HG02763 (cell line): Measurements from ENCODE around the gene TOB1.

Experiments used
- ATAC-seq: cut with Tn5 transposase; IDR thresholded peaks from one replicate; pipeline ENCODE4 v1.9.1; 2021; ENCODE audit warnings: mild to moderate bottlenecking, moderate library complexity; ENCODE audit not compliant: unreplicated experiment

Gene TOB1

GRCh38 chr17:50833510-50834428 lies 32.4 kb downstream of the TOB1 start:
- no peak for ATAC-seq

GRCh38 chr17:50832864-50833381 lies 33.2 kb downstream of the TOB1 start:
- ATAC-seq, result no peak

DNA sequence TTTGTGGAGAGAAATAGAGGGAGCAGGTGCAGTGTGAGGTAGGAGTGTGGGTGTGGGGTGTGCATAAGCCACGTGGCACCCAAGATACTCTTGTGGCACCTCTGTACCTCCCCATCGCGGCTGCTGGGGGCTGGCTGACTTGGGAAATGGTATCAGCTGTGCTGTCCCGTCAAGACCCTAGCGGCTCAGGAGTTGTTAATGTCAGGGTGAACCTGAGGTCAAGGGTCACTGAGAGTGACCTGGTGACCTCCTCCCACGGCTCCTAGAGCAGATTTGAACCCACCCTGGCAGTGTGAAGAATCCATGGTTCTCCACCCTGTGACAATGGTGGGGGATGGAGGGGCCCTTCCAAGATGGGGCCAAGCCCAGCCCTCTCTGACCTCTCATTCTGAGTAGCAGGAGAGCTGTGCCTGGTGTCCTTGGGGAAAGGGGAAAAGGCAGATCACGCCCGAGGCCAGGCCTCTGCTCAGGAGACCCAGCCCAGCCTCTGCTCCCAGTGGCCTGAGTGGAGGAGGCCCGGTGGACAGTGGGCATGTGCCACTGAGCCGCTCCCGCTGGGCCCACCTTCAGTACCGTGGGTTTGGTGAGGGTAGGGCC lies 33.8 kb downstream of the TOB1 start:
- ATAC-seq, result no peak

DNA sequence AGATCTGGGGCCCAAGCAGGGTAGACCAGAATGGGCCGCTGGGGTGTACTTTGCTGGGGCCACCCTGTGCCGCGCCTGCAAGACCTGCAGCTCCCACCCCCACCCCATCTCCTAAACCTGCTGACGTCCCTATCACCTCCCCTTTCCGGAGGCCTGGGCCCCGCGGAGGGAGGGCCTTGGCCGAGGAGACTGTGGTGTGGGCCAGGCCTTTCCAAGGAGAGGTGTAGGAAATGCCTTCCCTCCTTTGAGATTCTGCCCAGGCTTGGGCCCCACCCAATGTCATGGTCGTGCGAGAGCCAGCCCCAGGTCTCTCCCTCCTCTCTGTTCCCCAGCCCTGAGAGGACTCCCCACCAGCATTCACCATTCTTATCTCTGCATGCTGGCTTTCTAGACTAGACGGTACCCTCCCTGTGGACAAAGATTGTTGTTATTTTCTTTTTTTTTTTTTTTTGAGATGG lies 34.7 kb downstream of the TOB1 start:
- ATAC-seq, result no peak

DNA sequence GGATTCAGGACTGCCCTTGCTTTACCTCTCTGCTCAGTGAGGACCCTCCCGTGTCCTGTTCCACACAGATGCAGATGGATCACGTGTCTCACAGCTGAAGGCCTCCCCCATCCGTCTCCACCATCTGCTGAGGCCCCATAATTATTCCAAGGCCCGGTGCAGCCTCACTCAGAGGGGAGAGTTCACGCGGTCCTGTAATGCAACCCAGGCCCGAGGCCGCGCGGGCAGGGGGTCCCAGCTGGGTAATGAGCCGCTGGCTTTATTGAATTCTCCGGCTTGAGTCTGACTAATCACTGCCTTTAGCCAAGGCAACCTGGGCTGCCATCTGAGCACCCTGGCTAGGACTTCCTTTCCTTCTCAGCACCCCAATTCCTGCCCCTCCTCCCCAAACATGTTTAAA lies 35.2 kb downstream of the TOB1 start:
- ATAC-seq, result no peak

- no peak for ATAC-seq
Measured at GRCh38 chr17:50830352-50830751, 35.8 kb downstream of the TOB1 start.

DNA sequence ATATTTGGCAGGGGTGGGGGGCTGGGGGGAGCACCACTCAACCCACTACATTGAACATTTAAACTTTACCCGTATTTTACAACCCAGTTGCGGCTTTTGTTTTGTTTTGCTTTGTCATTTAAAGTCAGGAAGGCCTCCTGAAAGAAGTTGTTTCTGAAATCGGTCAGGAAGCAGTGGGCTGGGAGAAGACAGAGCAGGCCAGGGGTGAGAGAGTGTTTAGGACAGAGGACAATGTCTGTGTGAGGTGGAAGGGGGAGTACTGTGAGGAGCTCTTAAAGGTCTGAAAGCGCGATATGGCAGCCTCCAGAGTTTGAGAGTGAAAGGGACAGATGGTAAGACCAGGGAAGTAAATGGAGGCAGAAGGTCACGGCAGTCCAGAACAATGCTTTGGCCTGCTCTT lies 36.8 kb downstream of the TOB1 start:
- no peak for ATAC-seq

DNA sequence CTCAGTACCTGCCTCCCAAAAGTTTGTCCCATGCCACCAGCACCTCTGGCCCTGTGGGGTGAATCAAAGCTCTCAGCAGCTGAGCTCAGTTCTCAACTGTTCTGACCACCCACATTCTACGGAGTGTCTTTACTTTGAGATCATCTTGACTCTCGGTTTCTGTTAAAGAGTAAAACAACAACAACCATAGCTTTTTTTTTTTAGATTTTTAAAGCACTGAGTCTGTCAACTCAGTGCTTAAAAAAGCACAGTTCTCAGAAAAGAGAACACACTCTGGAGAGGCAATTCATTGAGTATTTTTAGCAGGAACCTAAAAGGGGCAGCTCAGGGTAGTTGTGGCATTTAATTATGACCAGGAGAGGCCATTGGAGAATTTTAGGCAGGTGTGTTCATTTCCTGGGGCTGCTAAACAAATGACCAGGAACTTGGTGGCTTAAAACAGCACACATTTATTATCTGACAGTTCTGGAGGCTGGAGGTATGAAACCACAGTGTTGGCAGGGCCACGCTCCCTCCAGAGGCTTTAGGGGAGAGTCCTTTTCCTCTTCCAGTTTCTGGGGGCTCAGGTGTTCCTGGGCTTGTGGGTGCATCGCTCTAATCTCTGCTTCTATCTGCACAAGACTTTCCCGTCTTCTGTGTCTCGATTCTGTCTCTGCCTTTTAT lies 37.5 kb downstream of the TOB1 start:
- peak; percentile 70 for ATAC-seq

- ATAC-seq, result no peak
Measured at GRCh38 chr17:50825188-50825587, 41.0 kb downstream of the TOB1 start.

- ATAC-seq, result no peak
Measured at GRCh38 chr17:50824429-50824828, 41.7 kb downstream of the TOB1 start.

DNA sequence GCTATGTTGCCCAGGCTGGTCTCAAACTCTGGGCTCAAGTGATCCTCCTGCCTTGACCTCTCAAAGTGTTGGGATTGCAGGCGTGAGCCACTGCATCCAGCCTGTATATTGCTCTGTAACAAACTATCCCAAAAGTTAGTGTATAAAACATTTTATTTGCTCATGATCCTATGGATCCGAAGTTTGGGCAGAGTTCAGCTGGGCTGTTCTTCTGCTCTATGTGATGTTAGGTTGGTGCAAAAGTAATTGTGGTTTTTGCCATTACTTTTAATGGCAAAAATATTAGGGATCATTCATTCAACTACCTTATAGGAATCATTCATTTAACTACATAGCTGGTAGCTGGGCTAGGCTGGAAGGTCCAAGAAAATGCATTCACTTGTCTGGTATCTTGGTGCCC lies 43.6 kb downstream of the TOB1 start:
- no peak for ATAC-seq

- no peak for ATAC-seq
Measured at GRCh38 chr17:50820651-50821050, 45.5 kb downstream of the TOB1 start.

DNA sequence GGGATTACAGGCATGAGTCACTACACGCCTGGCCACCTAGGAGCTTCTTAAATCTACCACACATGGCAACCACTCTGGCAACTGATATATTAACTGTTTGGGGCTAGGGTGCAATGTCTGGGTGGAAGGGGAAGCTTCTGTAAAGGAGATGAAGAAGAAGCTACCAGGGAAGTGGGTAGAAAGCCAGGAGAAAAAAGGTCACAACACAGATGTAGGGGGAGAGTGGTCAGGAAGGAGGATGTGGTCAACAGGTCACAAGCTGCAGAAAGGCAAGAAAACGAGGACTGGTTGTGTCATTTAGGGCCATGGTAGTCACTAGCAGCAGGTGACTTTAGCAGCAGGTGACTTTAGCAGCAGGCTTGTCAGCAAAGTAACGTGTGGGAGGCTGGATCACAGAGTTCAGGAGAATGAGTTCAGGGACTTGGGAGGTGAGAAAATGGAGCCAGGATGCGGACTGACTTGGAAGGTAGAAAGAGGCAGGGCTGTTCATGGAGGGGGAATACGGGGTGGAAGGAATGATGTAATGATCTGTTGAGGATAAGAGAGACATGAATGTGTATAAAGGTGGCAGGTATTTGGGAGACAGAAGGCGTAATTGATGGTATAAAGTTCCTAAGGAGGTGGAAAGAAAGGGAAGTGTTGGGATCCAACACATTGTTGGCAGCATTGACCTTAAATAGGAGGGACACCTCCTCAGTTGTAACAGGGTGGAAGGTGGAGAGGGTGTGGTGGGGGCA lies 47.1 kb downstream of the TOB1 start:
- ATAC-seq, result no peak

GRCh38 chr17:50818261-50818660 lies 47.9 kb downstream of the TOB1 start:
- no peak for ATAC-seq

DNA sequence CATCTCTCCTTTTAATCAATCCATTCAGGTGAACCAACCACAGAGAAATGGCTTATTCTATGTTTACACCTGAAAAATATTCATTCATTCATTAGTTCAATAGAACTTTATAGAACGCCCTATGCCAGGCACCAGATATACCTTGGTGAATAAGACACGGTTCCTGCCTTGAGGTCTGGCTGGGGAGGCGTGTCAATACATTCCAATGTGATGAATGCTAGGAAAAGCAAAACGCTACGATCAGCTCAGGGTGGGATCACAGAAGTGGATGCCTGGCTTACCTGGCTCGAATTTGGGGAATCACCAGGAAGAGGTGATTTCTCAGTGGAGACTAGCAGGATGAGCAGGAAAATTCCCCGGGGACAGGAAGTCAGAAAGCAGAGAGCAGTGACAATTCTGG lies 48.3 kb downstream of the TOB1 start:
- ATAC-seq, result no peak

- no peak for ATAC-seq
Measured at GRCh38 chr17:50816771-50817751, 49.1 kb downstream of the TOB1 start.

GRCh38 chr17:50816271-50816670 lies 49.9 kb downstream of the TOB1 start:
- ATAC-seq, result no peak

GRCh38 chr17:50815400-50815799 lies 50.8 kb downstream of the TOB1 start:
- ATAC-seq, result no peak

DNA sequence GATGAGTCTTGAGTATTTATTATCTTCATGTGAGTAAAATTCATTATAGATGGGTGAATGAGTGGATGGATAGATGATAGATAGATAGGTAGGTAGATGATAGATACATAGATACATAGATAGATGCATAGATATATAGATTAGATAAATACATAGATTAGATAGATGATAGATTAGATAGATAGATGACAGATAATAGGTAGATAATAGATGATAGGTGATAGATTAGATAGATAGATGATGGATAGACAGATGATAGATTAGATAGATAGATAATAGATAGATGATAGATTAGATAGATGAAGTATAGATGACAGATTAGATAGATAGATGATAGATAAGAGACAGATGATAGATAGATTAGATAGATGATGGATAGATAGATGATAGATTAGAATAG lies 52.6 kb downstream of the TOB1 start:
- no peak for ATAC-seq
